BJ (cell line): ENCODE measurements around the gene FXR2. TPM values are rescaled to one million over a fixed set of nuclear protein-coding genes. Genes with fewer than 3 reads are reported as not detected.

ENCODE experiments used
- CTCF ChIA-PET: fragments of 350-600 bp; formaldehyde crosslinking; extraction: SDS; loops from one replicate; lab custom pipeline; 2021; ENCODE audit warnings: antibody characterized with exemption, inconsistent platforms; lab: Yijun Ruan, JAX
- POLR2A ChIA-PET: fragments of 300-600 bp; sonication (Branson Sonifier 250); formaldehyde crosslinking; extraction: SDS; loops from one replicate; lab custom pipeline; 2021; ENCODE audit warnings: antibody characterized with exemption; lab: Charles Lee
- DNase-seq: peaks from one replicate; pipeline ENCODE4 v3.0.0-alpha.2; 2011; ENCODE audit warnings: low read depth
- H3K27me3 ChIP-seq: 2 replicates; pipeline ENCODE4 v1.6.0; 2011; ENCODE audit warnings: low read length; ENCODE audit not compliant: control insufficient read depth, insufficient read depth
- H3K36me3 ChIP-seq: 2 replicates; pipeline ENCODE4 v1.5.1; 2011; ENCODE audit warnings: low read length; ENCODE audit not compliant: control insufficient read depth, insufficient read depth
- H3K4me3 ChIP-seq: 2 replicates; pipeline ENCODE4 v1.5.1; 2011; ENCODE audit warnings: low read depth, mild to moderate bottlenecking, control low read depth, low read length
- polyA plus RNA-seq: library from polyadenylated mRNA; depleted of rRNA; stranded (reverse); fragments of >200 nt; gene quantifications from 2 replicates; pipeline ENCODE4 v1.2.3, GENCODE V29; 2011
- TF ChIP-seq, protein P1 (sequence below): IDR thresholded peaks from 2 replicates; pipeline ENCODE4 v1.5.1; 2011; ENCODE audit warnings: low read depth, mild to moderate bottlenecking, control low read depth, inconsistent platforms, low read length, moderate library complexity; ENCODE audit not compliant: insufficient read depth

FXR2 gene
- polyA plus RNA-seq, 1 experiment, result 46.2 TPM

DNA sequence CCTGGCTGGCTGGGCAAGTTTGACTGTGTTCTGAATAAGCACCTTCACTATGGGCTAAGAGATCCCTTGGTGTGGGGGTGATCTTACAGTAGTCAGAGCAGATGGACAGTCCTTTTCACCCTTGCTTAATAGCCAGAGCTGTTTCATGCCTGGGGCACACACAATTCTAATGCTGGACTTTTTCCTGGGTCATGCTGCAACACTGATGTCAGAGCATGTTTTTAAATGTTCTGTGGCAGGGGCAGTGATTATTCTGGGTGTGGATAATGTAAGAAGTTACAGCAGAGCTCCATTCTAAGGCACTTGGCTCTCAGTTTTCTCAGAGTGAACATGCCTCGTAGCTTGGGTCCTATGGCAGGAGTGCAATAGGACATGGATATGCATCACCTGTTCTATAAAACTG lies 39.2 kb downstream of the FXR2 start:
- H3K36me3 ChIP-seq, result peaks cover 46% of the 10 kb centered on the region
- no peak overlapping the region for H3K4me3 ChIP-seq
- ChIA-PET CTCF (interaction anchor here (0.7 to 4.5 kb wide), 5 partner anchors 8 to 112 kb away, joined by 3 to 29 read pairs (median 6); partner anchors contain the start of genes MPDU1, SOX15 and TP53), POLR2A (interaction anchor here (0.6 to 1.7 kb wide), 3 partner anchors 12 to 172 kb away, joined by 5 to 6 read pairs (median 6); partner anchors contain the start of genes TMEM256 and TP53)
- DNase-seq, result no peak
- H3K27me3 ChIP-seq, result no peaks in the 10 kb centered on the region
- TF ChIP-seq, protein P1, sequence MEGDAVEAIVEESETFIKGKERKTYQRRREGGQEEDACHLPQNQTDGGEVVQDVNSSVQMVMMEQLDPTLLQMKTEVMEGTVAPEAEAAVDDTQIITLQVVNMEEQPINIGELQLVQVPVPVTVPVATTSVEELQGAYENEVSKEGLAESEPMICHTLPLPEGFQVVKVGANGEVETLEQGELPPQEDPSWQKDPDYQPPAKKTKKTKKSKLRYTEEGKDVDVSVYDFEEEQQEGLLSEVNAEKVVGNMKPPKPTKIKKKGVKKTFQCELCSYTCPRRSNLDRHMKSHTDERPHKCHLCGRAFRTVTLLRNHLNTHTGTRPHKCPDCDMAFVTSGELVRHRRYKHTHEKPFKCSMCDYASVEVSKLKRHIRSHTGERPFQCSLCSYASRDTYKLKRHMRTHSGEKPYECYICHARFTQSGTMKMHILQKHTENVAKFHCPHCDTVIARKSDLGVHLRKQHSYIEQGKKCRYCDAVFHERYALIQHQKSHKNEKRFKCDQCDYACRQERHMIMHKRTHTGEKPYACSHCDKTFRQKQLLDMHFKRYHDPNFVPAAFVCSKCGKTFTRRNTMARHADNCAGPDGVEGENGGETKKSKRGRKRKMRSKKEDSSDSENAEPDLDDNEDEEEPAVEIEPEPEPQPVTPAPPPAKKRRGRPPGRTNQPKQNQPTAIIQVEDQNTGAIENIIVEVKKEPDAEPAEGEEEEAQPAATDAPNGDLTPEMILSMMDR, result no peak

DNA sequence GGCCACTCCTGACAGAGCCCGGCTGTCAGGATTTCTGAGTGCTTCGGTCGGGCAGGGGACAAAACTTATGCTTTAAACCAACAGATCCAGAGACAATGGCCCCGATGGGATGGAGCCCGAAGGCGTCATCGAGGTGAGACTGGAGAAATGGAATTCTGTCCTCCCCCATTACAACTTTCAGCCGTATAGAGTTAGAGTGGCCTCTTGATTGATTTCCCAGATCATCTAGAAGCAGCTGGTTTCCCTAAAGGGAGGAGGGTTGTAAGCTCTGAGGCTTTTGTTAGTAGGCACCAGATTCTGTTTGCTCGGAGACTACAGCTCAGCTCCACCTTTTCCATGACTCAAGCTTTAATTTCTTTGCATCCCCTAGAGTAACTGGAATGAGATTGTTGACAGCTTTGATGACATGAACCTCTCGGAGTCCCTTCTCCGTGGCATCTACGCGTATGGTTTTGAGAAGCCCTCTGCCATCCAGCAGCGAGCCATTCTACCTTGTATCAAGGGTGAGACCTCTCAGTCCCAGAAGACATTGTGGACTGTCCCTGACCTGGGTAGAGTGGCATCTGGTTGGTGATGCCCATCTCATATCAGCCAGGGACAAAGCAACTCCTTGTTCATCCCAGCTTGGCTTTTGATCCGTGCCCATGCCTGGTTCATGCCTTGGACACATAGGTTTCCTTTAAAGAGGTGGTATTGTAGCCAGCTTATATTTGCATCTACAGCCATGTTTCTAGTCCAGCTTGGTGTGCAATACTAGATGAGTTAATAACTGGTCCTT lies 40.3 kb downstream of the FXR2 start:
- Histone ChIP-seq H3K27me3 (no peaks in the 10 kb centered on the region), H3K36me3 (peaks cover 51% of the 10 kb centered on the region), H3K4me3 (peak overlapping the region; percentile 100)
- CTCF ChIA-PET, result interaction anchor here (0.6 to 4.5 kb wide), 8 partner anchors 9 to 142 kb away, joined by 3 to 29 read pairs (median 3); partner anchors contain the start of genes MPDU1, SENP3, SOX15 and TP53
- POLR2A ChIA-PET, result interaction anchor here (0.6 to 1.8 kb wide), 6 partner anchors 9 to 224 kb away, joined by 3 to 16 read pairs (median 5); partner anchors contain the start of genes MPDU1 and TP53
- TF ChIP-seq, protein P1, result no peak
- DNase-seq, result no peak

- DNase-seq, result peak; percentile 50
- CTCF ChIA-PET, result interaction anchor here (0.7 to 4.5 kb wide), 5 partner anchors 10 to 143 kb away, joined by 3 to 29 read pairs (median 6); partner anchors contain the start of genes MPDU1, SENP3 and SOX15
- peaks cover 52% of the 10 kb centered on the region for H3K36me3 ChIP-seq
- TF ChIP-seq, protein P1, result no peak
- H3K27me3 ChIP-seq, result no peaks in the 10 kb centered on the region
- H3K4me3 ChIP-seq, result peak overlapping the region; percentile 100
- POLR2A ChIA-PET, result interaction anchor here (0.6 to 1.8 kb wide), 3 partner anchors 10 to 89 kb away, joined by 3 to 16 read pairs (median 5); partner anchors contain the start of genes MPDU1 and POLR2A
Observed at GRCh38 chr17:7573324-7574080, 41.2 kb downstream of the FXR2 start.

DNA sequence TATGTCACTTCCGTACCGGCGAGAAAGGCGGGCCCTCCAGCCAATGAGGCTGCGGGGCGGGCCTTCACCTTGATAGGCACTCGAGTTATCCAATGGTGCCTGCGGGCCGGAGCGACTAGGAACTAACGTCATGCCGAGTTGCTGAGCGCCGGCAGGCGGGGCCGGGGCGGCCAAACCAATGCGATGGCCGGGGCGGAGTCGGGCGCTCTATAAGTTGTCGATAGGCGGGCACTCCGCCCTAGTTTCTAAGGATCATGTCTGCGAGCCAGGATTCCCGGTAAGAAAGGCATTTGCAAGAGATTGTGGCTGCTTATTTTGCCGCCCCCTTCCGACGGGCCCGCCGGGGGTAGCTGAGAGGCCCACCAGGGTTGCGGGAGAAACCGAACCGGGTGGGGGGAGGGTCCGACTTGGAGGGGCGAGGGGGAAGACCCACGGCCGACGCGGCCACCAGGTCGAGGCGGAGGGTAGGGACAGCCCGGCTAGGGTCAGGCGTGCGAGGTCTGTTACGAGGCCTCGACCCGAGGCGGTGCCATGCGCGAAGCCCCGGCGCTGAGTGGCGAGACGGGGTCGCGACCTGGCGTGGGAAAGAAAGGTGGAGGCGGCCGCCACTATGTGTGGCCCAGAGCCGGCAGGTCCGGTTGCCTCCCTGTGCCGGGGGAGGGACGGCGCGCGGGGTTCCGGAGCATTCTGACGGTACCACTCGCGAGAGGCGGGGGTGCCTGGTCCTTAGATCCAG lies 41.9 kb downstream of the FXR2 start:
- ChIA-PET CTCF (interaction anchor here (1.7 to 4.5 kb wide), 4 partner anchors 11 to 16 kb away, joined by 7 to 29 read pairs (median 14); partner anchors contain the start of genes MPDU1, SENP3 and SOX15), POLR2A (interaction anchor here (0.6 to 1.8 kb wide), 4 partner anchors 11 to 93 kb away, joined by 3 to 16 read pairs (median 4); partner anchors contain the start of genes MPDU1 and POLR2A)
- TF ChIP-seq, protein P1, result 0 out of 2 replicates have a peak, but pooled peaks have one; percentile 2
- H3K36me3 ChIP-seq, result peaks cover 47% of the 10 kb centered on the region
- DNase-seq, result peak; percentile 97
- peak overlapping the region; percentile 100 for H3K4me3 ChIP-seq
- no peaks in the 10 kb centered on the region for H3K27me3 ChIP-seq
